Measurements from ENCODE around the gene POLR3B. TPM values are rescaled to one million over a fixed set of nuclear protein-coding genes. Genes with fewer than 3 reads are reported as not detected.

The POLR3B gene
- total and polyA plus RNA-seq, 9 of the 15 experiments (the other 6 are each of a cell fraction or from before 2014, with no cell fraction given) = 7.6 to 17.9 (median 14.4) TPM

DNA sequence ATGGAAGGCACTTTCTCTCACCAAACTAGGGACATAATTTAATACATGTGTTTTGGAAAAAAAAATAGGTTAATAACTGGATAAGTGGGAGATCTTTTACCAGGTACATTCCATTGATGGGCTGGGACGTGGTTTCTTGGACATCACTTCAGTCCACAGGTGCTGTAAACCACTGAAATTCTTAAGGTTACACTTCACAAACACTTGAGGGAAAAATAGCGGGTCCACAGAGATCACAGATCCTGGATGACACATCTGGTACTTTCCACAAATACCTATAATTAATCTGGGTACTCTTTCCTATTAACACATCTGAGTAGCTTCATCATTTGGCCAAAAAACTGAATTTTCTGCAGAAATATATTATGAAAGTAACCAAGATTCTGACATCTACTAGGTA lies 85.0 kb downstream of the POLR3B start:
- no peak overlapping the region for H3K9ac ChIP-seq (ENCODE audit: insufficient read depth in 1 of 2, low read depth in 2 of 2, low read length in 2 of 2)
- H3K36me3 ChIP-seq (ENCODE audit: control insufficient read depth, insufficient read depth, low read length) = peaks cover 23% of the 10 kb centered on the region
- in situ Hi-C loops (cut with MboI) (no loop called here), intact Hi-C loops (cut with micrococcal nuclease) (no loop called here)
- ChIA-PET CTCF (ENCODE audit: low intra/inter-chr PET ratio) (no interaction called here), POLR2A (interaction anchor here (0.7 to 1.2 kb wide), 3 partner anchors 10 to 13 kb away, joined by 3 to 5 read pairs (median 4); no protein-coding TSS in a partner anchor)
- ATAC-seq (no peak), DNase-seq (ENCODE audit: extremely low read depth in 1 of 4, low spot score in 3 of 4) (no peak), FAIRE-seq (peak; percentile 23)
- no peak overlapping the region for H2AFZ ChIP-seq (ENCODE audit: low read depth, low read length)
- TF ChIP-seq, protein P1, sequence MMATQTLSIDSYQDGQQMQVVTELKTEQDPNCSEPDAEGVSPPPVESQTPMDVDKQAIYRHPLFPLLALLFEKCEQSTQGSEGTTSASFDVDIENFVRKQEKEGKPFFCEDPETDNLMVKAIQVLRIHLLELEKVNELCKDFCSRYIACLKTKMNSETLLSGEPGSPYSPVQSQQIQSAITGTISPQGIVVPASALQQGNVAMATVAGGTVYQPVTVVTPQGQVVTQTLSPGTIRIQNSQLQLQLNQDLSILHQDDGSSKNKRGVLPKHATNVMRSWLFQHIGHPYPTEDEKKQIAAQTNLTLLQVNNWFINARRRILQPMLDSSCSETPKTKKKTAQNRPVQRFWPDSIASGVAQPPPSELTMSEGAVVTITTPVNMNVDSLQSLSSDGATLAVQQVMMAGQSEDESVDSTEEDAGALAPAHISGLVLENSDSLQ (IDR thresholded peaks at IDR 0.05) = no peak
- no peak for TF ChIP-seq U2AF2 (optimal IDR thresholded peaks at IDR 0.05; ENCODE audit: low read depth, low read length)
- TF ChIP-seq ZNF668 (CRISPR knock-in tag; IDR thresholded peaks at IDR 0.05) = no peak
- TF ChIP-seq PHF21A (IDR thresholded peaks at IDR 0.05; ENCODE audit: borderline replicate concordance, low read depth) = no peak
- TF ChIP-seq CCNT2 (IDR thresholded peaks at IDR 0.05; ENCODE audit: borderline replicate concordance, extremely low read depth, insufficient read length, low read depth, low read length) = no peak
- TF ChIP-seq HNRNPK (IDR thresholded peaks at IDR 0.05; ENCODE audit: low read depth, low read length, poor library complexity, severe bottlenecking) = no peak
- no peak for TF ChIP-seq NCOA6 (IDR thresholded peaks at IDR 0.05)
- H3K27ac ChIP-seq (ENCODE audit: extremely low read depth, low read depth, low read length) = no peak overlapping the region
- H3K9me3 ChIP-seq (replicated peaks; ENCODE audit: control insufficient read depth, insufficient read depth, low read depth, low read length) = no peaks in the 10 kb centered on the region
- H3K79me2 ChIP-seq (ENCODE audit: control insufficient read depth, insufficient read depth, low read length) = no peaks in the 10 kb centered on the region
- no TSS peak for BruUV-seq (replicated peaks)
- WGBS (ENCODE audit: insufficient coverage, low coverage, missing lambda C conversion rate) = 93% methylated on average over 2 of the region's 2 CpGs
- no peaks in the 10 kb centered on the region for H3K27me3 ChIP-seq (ENCODE audit: control insufficient read depth in 2 of 2, insufficient read depth in 2 of 2, low read length in 2 of 2)
- H4K20me1 ChIP-seq (replicated peaks; ENCODE audit: control insufficient read depth, insufficient read depth, low read length) = no peaks in the 10 kb centered on the region
- no peaks in the 10 kb centered on the region for H3K4me1 ChIP-seq (replicated peaks in 1 of 2; ENCODE audit: control insufficient read depth in 2 of 2, insufficient read depth in 2 of 2, low read length in 2 of 2)
- no peak overlapping the region for H3K4me3 ChIP-seq
- no peaks in the 10 kb centered on the region for H3K9me1 ChIP-seq (ENCODE audit: control insufficient read depth, insufficient read depth, low read length)
- no peak overlapping the region for H3K4me2 ChIP-seq (ENCODE audit: insufficient read depth, low read length)

Measured in K562 (cell line).